Heart left ventricle (tissue), 16 donors: Measurements from ENCODE around the gene LCNL1. TPM values are rescaled to one million over a fixed set of nuclear protein-coding genes. Genes with fewer than 3 reads are reported as not detected.

Source experiments
- ATAC-seq, 4 donors: fragments of 200-7000 bp; cut with Tn5 transposase; one replicate each; pipeline ENCODE4 v1.9.1; 2020 to 2022; ENCODE audit warnings: moderate library complexity in 4 of 4, mild to moderate bottlenecking in 3 of 4, moderate number of reproducible peaks in 1 of 4
- DNase-seq, 5 donors: peaks; one replicate each; pipeline ENCODE4 v3.0.0-alpha.2; 2020
- H3K27ac ChIP-seq, 12 donors: fragments of 200-600 bp; sonication (generic) in 4 of 12; one replicate each; pipeline versions ENCODE4 v1.5.0 to v1.8.0; 2016 to 2022; ENCODE audit warnings: mild to moderate bottlenecking in 2 of 12
- H3K27me3 ChIP-seq, 9 donors: fragments of 200-600 bp; sonication (generic) in 2 of 9; one replicate each; pipeline versions ENCODE4 v1.5.1 to v1.8.0; 2016 to 2022; ENCODE audit warnings: mild to moderate bottlenecking in 3 of 9
- H3K36me3 ChIP-seq, 9 donors: fragments of 200-600 bp; sonication (generic) in 2 of 9; one replicate each; pipeline versions ENCODE4 v1.5.0 to v1.8.0; 2018 to 2022; ENCODE audit warnings: mild to moderate bottlenecking in 2 of 9
- H3K4me1 ChIP-seq, 12 donors: fragments of 200-600 bp; sonication (generic) in 4 of 12; one replicate each; pipeline versions ENCODE4 v1.5.0 to v1.8.0; 2016 to 2022; ENCODE audit warnings: mild to moderate bottlenecking in 3 of 12
- H3K4me3 ChIP-seq, 12 donors: fragments of 200-600 bp; sonication (generic) in 4 of 12; one replicate each; pipeline versions ENCODE4 v1.5.0 to v1.8.0; 2017 to 2022; ENCODE audit warnings: mild to moderate bottlenecking in 9 of 12, moderate library complexity in 4 of 12
- H3K9me3 ChIP-seq, 12 donors: fragments of 200-600 bp; sonication (generic) in 4 of 12; one replicate each; pipeline versions ENCODE4 v1.5.0 to v1.8.0; 2016 to 2022; ENCODE audit warnings: mild to moderate bottlenecking in 1 of 12
- CTCF ChIP-seq, 12 donors: fragments of 200-600 bp; sonication (generic) in 4 of 12; IDR thresholded peaks; one replicate each; pipeline versions ENCODE4 v1.5.0 to v1.8.0; 2018 to 2022; ENCODE audit warnings: antibody characterized with exemption in 12 of 12, mild to moderate bottlenecking in 5 of 12
- POLR2A ChIP-seq, 2 donors: fragments of 450-650 bp; IDR thresholded peaks; one replicate each; pipeline ENCODE4 v1.6.1; 2017; ENCODE audit warnings: antibody characterized with exemption in 2 of 2, mild to moderate bottlenecking in 2 of 2, moderate library complexity in 2 of 2
- WGBS, 4 donors: extraction: QIAGEN DNeasy Blood & Tissue Kit in 2 of 4; methylation state at CpG; one replicate each; pipeline versions ENCODE4 v1.1.5 to v1.1.7; 2013 to 2018; 5-methylcytosine and 5-hydroxymethylcytosine counted together
- intact Hi-C, 10 donors: fragments of 100-400 bp; cut with DNase I; formaldehyde crosslinking; loops; one replicate each; pipeline versions ENCODE4 v1.11.1 to v1.14.2; 2022
- polyA plus RNA-seq, 2 donors: library from polyadenylated mRNA; stranded (reverse); fragments of 200-250 nt; gene quantifications; one replicate each; pipeline ENCODE4 v1.2.3, GENCODE V29; 2013
- total RNA-seq, 9 donors: library from RNA; depleted of rRNA in 2 of 9; stranded (reverse); fragments of >200 nt in 2 of 9; fragmentation: NEBNext Ultra II Directional in 3 of 9; extraction: Animal tissue kit (Norgen Biotek cat#: 25700) in 3 of 9; gene quantifications; one replicate each; pipeline versions ENCODE4 v1.1.0 to v1.2.4, GENCODE V29; 2016 to 2023
- donor health status: ischemic (EF 13 %, LVEDD 7.1; RV severe dilation, severe dysfunction).
- donor health status: healthy with polysubstance abuse.
- donor health status: DM: no; HTN: yes; CAD: no.
- donor health status: DM: no; HTN: no; CAD: no.
- donor health status: ischemic (EF 25% LVEDD 6.9; RV normal size, moderate dysfunction).
- donor health status: ischemic (EF 25% LVEDD 5.7; RV mildly dilated, moderate dysfunction).
- donor health status: healthy.
- donor health status: DM: yes; HTN: yes; CAD: no.
- donor health status: ischemic (EF 35%, LVEDD 5.7; RV mildly dilated, moderate dysfunction).
- donor health status: nonischemic (EF 11% LVEDD 7.7; RV severe dilation, severe dysfunction).
- donor health status: DM: yes; HTN: yes; CAD: no.
- donor health status: PGD.
- donor health status: ischemic (EF 29% LVEDD 5.4; RV normal size, mild dysfunction).
- donor health status: nonischemic (EF 23%, LVEDD 6.1; RV moderate dilation, normal function).

Gene LCNL1
- total and polyA plus RNA-seq, 11 donors: 0.14 to 14.9 (median 2.7) TPM

DNA sequence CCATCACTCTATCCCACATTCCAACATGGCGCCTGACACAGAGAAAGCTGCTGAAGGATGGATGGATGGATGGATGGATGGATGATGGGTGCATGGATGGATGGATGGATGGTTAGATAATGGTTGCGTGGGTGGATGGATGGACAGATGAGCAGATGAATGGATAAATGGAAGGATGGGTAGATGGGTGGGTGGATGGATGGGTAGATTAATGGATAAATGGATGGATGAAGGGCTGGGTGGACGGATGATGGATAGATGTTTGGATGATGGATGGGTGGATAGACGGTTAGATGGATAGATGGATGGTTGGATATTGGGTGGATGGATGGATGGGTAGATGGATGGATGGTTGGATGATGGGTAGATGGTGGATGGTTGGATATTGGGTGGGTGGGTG lies 26.2 kb upstream of the LCNL1 start:
- no peaks in the 10 kb centered on the region for H3K27me3 ChIP-seq
- ATAC-seq: no peak
- peaks cover 0 to 23% (median 9%) of the 10 kb centered on the region in 12 donors for H3K4me1 ChIP-seq
- 91 to 99% (median 97%) methylated on average over 4 of the region's 4 CpGs for WGBS, 4 donors
- no peak for DNase-seq
- no peak overlapping the region for H3K4me3 ChIP-seq
- intact Hi-C loops: loop anchor here in 1 of 10 donors (1.0 kb wide), 1 partner anchor 16 kb away; no protein-coding TSS in a partner anchor
- TF ChIP-seq POLR2A (IDR thresholded peaks at IDR 0.05) (no peak), CTCF (IDR thresholded peaks at IDR 0.05) (no peak)
- no peak overlapping the region for H3K27ac ChIP-seq
- H3K36me3 ChIP-seq: no peaks in the 10 kb centered on the region
- no peaks in the 10 kb centered on the region for H3K9me3 ChIP-seq

- no peak overlapping the region for H3K27ac ChIP-seq
- TF ChIP-seq POLR2A (IDR thresholded peaks at IDR 0.05): no peak
- TF ChIP-seq CTCF (IDR thresholded peaks at IDR 0.05): no peak
- intact Hi-C loops: no loop called here
These were observed 25.3 kb upstream of the LCNL1 start for GRCh38 chr9:136957461-136957860.

GRCh38 chr9:136957901-136958300 lies 24.9 kb upstream of the LCNL1 start:
- no peaks in the 10 kb centered on the region for H3K9me3 ChIP-seq
- TF ChIP-seq CTCF (IDR thresholded peaks at IDR 0.05): no peak
- no peak for TF ChIP-seq POLR2A (IDR thresholded peaks at IDR 0.05)
- WGBS, 4 donors: 85 to 94% (median 92%) methylated on average over 5 to 6 of the region's 6 CpGs
- H3K27ac ChIP-seq: no peak overlapping the region
- DNase-seq (peak in 1 of 5 donors; percentile 25), ATAC-seq (no peak)
- intact Hi-C loops: no loop called here
- H3K36me3 ChIP-seq: no peaks in the 10 kb centered on the region
- no peak overlapping the region for H3K4me3 ChIP-seq
- peaks cover 0 to 17% (median 12%) of the 10 kb centered on the region in 12 donors for H3K4me1 ChIP-seq
- H3K27me3 ChIP-seq: no peaks in the 10 kb centered on the region

More at GRCh38 chr9:136957461-136957860, 25.3 kb upstream of the LCNL1 start:
- H3K36me3 ChIP-seq: no peaks in the 10 kb centered on the region
- H3K9me3 ChIP-seq: no peaks in the 10 kb centered on the region
- DNase-seq (no peak), ATAC-seq (no peak)
- no peaks in the 10 kb centered on the region for H3K27me3 ChIP-seq
- peaks cover 0 to 18% (median 12%) of the 10 kb centered on the region in 12 donors for H3K4me1 ChIP-seq
- no peak overlapping the region for H3K4me3 ChIP-seq
- 87 to 98% (median 93%) methylated on average over 1 of the region's 1 CpG for WGBS, 4 donors

GRCh38 chr9:136958473-136958872 lies 24.3 kb upstream of the LCNL1 start:
- intact Hi-C loops: no loop called here
- Histone ChIP-seq H3K4me1 (peaks cover 0 to 23% (median 12%) of the 10 kb centered on the region in 12 donors), H3K27me3 (no peaks in the 10 kb centered on the region), H3K9me3 (no peaks in the 10 kb centered on the region), H3K36me3 (no peaks in the 10 kb centered on the region), H3K27ac (no peak overlapping the region), H3K4me3 (no peak overlapping the region)
- ATAC-seq (no peak), DNase-seq (no peak)
- TF ChIP-seq CTCF (IDR thresholded peaks at IDR 0.05): no peak
- no peak for TF ChIP-seq POLR2A (IDR thresholded peaks at IDR 0.05)
- WGBS, 4 donors: 93 to 100% (median 95%) methylated on average over 1 to 7 of the region's 7 CpGs; no CpG with 5 or more reads in 1 of the 4 donors
